GM18861 (cell line): ENCODE data around the gene EI24.

Experiments used
- ATAC-seq: cut with Tn5 transposase; IDR thresholded peaks from one replicate; pipeline ENCODE4 v1.9.1; 2021; ENCODE audit not compliant: unreplicated experiment

EI24 gene

GRCh38 chr11:125626288-125626950 lies 57.1 kb downstream of the EI24 start:
- ATAC-seq: peak; percentile 43

- no peak for ATAC-seq
These were observed 58.1 kb downstream of the EI24 start for GRCh38 chr11:125627236-125627910.
